GM10266 (cell line): ENCODE data around the gene CYTH1.

Experiments
- DNase-seq: peaks from one replicate; pipeline ENCODE4 v3.0.0; 2012; ENCODE audit errors: extremely low spot score
- CTCF ChIP-seq: IDR thresholded peaks from 2 replicates; pipeline ENCODE4 v1.5.1; 2012; ENCODE audit warnings: mild to moderate bottlenecking, low read depth; ENCODE audit not compliant: control insufficient read depth, insufficient read depth; ENCODE audit errors: missing control alignments

CYTH1 gene

DNA sequence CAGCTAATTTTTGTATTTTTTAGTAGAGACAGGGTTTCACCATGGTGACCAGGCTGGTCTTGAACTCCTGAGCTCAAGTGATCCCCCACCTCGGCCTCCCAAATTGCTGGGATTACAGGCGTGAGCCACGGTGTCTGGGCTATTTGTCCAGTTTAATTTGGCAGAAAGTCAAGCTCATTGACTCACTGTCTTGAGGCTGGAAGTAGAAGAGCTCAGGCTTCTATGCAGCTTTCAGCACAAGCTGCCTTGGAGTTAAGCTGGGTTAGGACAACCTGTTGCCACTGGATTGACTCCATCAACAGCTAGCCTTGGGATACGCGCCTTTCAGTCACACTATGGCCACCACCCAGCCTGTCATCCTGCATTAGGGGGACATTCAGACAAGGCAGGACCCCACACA lies 128.7 kb downstream of the CYTH1 start:
- TF ChIP-seq CTCF = no peak
- DNase-seq = no peak

- no peak for TF ChIP-seq CTCF
- DNase-seq = no peak
Measured at GRCh38 chr17:78652913-78653312, 129.2 kb downstream of the CYTH1 start.

DNA sequence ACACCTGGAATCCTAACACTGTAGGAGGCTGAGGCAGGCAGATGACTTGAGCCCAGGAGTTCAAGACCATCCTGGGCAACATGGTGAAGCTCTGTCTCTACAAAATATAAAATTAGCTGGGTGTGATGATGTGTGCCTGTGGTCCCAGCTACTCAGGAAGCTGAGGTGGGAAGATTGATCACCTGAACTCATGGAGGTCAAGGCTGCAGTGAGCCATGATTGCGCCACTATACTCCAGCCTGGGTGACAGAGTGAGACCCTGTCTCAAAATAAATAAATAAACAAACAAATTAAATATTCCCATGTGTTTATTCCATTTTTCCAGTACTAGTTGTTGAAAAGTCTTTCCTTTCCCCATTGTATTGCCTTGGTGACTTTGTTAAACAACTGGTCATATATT lies 130.0 kb downstream of the CYTH1 start:
- TF ChIP-seq CTCF = no peak
- no peak for DNase-seq

- DNase-seq = no peak
- TF ChIP-seq CTCF = no peak
Measured at GRCh38 chr17:78651554-78651953, 130.5 kb downstream of the CYTH1 start.

GRCh38 chr17:78650093-78650715 lies 131.9 kb downstream of the CYTH1 start:
- no peak for TF ChIP-seq CTCF
- no peak for DNase-seq

GRCh38 chr17:78648293-78648692 lies 133.8 kb downstream of the CYTH1 start:
- DNase-seq = no peak
- TF ChIP-seq CTCF = no peak

DNA sequence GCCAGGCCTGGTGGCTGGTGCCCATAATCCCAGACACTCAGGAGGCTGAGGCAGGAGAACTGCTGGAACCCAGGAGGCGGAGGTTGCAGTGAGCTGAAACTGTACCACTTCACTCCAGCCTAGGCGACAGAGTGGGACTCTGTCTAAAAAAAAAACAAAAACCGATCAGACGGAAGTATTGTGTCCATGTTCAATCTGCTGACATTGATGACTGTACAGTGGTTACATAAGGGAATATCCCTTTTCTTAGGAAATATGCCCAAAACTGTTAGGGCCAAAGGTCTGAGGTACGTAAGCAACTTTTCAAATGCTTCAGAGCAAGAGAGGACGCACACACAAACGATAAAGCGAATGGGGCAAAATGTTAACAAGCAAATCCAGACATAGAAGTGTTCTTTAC lies 135.0 kb downstream of the CYTH1 start:
- no peak for TF ChIP-seq CTCF
- no peak for DNase-seq
